ENCODE results near the gene FGFBP3. TPM values are rescaled to one million over a fixed set of nuclear protein-coding genes. Genes with fewer than 3 reads are reported as not detected.

FGFBP3 gene
- total and polyA plus RNA-seq, 2 experiments from 2014 or later: 65.7 to 73.9 TPM

DNA sequence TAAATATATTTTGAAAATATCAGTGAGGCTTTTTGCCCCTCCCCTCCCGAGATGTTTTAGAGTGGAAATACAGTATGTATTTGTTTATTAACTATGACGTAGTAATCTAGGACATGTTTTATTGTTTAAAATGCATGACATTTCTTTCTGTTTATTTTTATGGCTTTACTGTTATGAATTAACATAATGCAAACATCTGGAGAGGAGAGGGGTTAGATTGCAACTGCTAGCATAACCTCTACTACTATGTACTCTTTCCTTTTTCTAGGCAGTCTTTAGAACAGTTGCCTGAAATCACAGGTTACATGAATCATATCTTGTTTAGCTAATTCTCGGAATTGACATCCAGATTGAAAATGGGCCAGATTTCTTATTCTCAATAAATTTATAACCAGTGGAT, 21.7 kb upstream of the FGFBP3 start:
- H3K27me3 ChIP-seq (ENCODE audit: insufficient read depth): no peaks in the 10 kb centered on the region
- no peaks in the 10 kb centered on the region for H3F3A ChIP-seq (replicated peaks; ENCODE audit: low read depth)
- Mint-ChIP-seq H3K27ac (no peak overlapping the region), H3K9me3 (no peaks in the 10 kb centered on the region), H3K4me3 (no peak overlapping the region), H3K4me1 (peaks cover 6% of the 10 kb centered on the region; the same call in 2 of the 3 replicates), H3K27me3 (ENCODE audit: insufficient read depth, low read depth, poor library complexity) (peaks cover 3% of the 10 kb centered on the region), H3K36me3 (ENCODE audit: low read depth) (peaks cover 19% of the 10 kb centered on the region)
- no peaks in the 10 kb centered on the region for H3K4me1 ChIP-seq (ENCODE audit: insufficient read depth)
- H3K36me3 ChIP-seq (ENCODE audit: insufficient read depth): peaks cover 4% of the 10 kb centered on the region; the same call in 1 of the 2 replicates
- ATAC-seq: no peak
- H3K27ac ChIP-seq (ENCODE audit: low read depth): no peak overlapping the region
- no peak overlapping the region for H3K4me3 ChIP-seq
- H3K4me2 ChIP-seq: no peak overlapping the region
- TF ChIP-seq CREB1 (CRISPR knock-in tag; IDR thresholded peaks at IDR 0.05; ENCODE audit: low read depth) (no peak), EZH2phosphoT487 (IDR thresholded peaks at IDR 0.05; ENCODE audit: unreplicated experiment) (no peak), ZNF331 (CRISPR knock-in tag; IDR thresholded peaks at IDR 0.05; ENCODE audit: low read depth) (no peak), EZH2 (IDR thresholded peaks at IDR 0.05; ENCODE audit: low read depth, unreplicated experiment) (no peak), POLR2AphosphoS5 (IDR thresholded peaks at IDR 0.05; ENCODE audit: low read depth) (no peak), NANOG (IDR thresholded peaks at IDR 0.05; ENCODE audit: borderline replicate concordance) (no peak), ZNF114 (CRISPR knock-in tag; IDR thresholded peaks at IDR 0.05) (no peak), JUNB (IDR thresholded peaks at IDR 0.05; ENCODE audit: unreplicated experiment) (no peak), STAT1 (IDR thresholded peaks at IDR 0.05; ENCODE audit: unreplicated experiment) (no peak)
- TF ChIP-seq, protein P1, sequence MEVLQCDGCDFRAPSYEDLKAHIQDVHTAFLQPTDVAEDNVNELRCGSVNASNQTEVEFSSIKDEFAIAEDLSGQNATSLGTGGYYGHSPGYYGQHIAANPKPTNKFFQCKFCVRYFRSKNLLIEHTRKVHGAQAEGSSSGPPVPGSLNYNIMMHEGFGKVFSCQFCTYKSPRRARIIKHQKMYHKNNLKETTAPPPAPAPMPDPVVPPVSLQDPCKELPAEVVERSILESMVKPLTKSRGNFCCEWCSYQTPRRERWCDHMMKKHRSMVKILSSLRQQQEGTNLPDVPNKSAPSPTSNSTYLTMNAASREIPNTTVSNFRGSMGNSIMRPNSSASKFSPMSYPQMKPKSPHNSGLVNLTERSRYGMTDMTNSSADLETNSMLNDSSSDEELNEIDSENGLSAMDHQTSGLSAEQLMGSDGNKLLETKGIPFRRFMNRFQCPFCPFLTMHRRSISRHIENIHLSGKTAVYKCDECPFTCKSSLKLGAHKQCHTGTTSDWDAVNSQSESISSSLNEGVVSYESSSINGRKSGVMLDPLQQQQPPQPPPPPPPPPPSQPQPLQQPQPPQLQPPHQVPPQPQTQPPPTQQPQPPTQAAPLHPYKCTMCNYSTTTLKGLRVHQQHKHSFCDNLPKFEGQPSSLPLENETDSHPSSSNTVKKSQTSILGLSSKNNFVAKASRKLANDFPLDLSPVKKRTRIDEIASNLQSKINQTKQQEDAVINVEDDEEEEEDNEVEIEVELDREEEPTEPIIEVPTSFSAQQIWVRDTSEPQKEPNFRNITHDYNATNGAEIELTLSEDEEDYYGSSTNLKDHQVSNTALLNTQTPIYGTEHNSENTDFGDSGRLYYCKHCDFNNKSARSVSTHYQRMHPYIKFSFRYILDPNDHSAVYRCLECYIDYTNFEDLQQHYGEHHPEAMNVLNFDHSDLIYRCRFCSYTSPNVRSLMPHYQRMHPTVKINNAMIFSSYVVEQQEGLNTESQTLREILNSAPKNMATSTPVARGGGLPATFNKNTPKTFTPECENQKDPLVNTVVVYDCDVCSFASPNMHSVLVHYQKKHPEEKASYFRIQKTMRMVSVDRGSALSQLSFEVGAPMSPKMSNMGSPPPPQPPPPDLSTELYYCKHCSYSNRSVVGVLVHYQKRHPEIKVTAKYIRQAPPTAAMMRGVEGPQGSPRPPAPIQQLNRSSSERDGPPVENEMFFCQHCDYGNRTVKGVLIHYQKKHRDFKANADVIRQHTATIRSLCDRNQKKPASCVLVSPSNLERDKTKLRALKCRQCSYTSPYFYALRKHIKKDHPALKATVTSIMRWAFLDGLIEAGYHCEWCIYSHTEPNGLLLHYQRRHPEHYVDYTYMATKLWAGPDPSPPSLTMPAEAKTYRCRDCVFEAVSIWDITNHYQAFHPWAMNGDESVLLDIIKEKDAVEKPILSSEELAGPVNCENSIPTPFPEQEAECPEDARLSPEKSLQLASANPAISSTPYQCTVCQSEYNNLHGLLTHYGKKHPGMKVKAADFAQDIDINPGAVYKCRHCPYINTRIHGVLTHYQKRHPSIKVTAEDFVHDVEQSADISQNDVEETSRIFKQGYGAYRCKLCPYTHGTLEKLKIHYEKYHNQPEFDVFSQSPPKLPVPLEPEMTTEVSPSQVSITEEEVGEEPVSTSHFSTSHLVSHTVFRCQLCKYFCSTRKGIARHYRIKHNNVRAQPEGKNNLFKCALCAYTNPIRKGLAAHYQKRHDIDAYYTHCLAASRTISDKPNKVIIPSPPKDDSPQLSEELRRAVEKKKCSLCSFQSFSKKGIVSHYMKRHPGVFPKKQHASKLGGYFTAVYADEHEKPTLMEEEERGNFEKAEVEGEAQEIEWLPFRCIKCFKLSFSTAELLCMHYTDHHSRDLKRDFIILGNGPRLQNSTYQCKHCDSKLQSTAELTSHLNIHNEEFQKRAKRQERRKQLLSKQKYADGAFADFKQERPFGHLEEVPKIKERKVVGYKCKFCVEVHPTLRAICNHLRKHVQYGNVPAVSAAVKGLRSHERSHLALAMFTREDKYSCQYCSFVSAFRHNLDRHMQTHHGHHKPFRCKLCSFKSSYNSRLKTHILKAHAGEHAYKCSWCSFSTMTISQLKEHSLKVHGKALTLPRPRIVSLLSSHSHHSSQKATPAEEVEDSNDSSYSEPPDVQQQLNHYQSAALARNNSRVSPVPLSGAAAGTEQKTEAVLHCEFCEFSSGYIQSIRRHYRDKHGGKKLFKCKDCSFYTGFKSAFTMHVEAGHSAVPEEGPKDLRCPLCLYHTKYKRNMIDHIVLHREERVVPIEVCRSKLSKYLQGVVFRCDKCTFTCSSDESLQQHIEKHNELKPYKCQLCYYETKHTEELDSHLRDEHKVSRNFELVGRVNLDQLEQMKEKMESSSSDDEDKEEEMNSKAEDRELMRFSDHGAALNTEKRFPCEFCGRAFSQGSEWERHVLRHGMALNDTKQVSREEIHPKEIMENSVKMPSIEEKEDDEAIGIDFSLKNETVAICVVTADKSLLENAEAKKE (CRISPR knock-in tag; IDR thresholded peaks at IDR 0.05): no peak
- TF ChIP-seq, protein P2, sequence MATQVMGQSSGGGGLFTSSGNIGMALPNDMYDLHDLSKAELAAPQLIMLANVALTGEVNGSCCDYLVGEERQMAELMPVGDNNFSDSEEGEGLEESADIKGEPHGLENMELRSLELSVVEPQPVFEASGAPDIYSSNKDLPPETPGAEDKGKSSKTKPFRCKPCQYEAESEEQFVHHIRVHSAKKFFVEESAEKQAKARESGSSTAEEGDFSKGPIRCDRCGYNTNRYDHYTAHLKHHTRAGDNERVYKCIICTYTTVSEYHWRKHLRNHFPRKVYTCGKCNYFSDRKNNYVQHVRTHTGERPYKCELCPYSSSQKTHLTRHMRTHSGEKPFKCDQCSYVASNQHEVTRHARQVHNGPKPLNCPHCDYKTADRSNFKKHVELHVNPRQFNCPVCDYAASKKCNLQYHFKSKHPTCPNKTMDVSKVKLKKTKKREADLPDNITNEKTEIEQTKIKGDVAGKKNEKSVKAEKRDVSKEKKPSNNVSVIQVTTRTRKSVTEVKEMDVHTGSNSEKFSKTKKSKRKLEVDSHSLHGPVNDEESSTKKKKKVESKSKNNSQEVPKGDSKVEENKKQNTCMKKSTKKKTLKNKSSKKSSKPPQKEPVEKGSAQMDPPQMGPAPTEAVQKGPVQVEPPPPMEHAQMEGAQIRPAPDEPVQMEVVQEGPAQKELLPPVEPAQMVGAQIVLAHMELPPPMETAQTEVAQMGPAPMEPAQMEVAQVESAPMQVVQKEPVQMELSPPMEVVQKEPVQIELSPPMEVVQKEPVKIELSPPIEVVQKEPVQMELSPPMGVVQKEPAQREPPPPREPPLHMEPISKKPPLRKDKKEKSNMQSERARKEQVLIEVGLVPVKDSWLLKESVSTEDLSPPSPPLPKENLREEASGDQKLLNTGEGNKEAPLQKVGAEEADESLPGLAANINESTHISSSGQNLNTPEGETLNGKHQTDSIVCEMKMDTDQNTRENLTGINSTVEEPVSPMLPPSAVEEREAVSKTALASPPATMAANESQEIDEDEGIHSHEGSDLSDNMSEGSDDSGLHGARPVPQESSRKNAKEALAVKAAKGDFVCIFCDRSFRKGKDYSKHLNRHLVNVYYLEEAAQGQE (IDR thresholded peaks at IDR 0.05; ENCODE audit: unreplicated experiment): no peak
- TF ChIP-seq, protein P3, sequence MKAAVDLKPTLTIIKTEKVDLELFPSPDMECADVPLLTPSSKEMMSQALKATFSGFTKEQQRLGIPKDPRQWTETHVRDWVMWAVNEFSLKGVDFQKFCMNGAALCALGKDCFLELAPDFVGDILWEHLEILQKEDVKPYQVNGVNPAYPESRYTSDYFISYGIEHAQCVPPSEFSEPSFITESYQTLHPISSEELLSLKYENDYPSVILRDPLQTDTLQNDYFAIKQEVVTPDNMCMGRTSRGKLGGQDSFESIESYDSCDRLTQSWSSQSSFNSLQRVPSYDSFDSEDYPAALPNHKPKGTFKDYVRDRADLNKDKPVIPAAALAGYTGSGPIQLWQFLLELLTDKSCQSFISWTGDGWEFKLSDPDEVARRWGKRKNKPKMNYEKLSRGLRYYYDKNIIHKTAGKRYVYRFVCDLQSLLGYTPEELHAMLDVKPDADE (IDR thresholded peaks at IDR 0.05): no peak
- TF ChIP-seq, protein P4, sequence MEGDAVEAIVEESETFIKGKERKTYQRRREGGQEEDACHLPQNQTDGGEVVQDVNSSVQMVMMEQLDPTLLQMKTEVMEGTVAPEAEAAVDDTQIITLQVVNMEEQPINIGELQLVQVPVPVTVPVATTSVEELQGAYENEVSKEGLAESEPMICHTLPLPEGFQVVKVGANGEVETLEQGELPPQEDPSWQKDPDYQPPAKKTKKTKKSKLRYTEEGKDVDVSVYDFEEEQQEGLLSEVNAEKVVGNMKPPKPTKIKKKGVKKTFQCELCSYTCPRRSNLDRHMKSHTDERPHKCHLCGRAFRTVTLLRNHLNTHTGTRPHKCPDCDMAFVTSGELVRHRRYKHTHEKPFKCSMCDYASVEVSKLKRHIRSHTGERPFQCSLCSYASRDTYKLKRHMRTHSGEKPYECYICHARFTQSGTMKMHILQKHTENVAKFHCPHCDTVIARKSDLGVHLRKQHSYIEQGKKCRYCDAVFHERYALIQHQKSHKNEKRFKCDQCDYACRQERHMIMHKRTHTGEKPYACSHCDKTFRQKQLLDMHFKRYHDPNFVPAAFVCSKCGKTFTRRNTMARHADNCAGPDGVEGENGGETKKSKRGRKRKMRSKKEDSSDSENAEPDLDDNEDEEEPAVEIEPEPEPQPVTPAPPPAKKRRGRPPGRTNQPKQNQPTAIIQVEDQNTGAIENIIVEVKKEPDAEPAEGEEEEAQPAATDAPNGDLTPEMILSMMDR (conservative IDR thresholded peaks at IDR 0.05; ENCODE audit: low read depth in 2 of 2): no peak
- no peaks in the 10 kb centered on the region for H3K9me2 ChIP-seq (ENCODE audit: insufficient read depth)
- DNase-seq (ENCODE audit: low spot score): no peak
- peaks cover 100% of the 10 kb centered on the region for H3K79me2 ChIP-seq (replicated peaks; ENCODE audit: insufficient read depth)
- no peak overlapping the region for H2AFZ ChIP-seq
- H4K20me1 ChIP-seq (replicated peaks; ENCODE audit: insufficient read depth): peaks cover 66% of the 10 kb centered on the region

Data from GM23338 (cell line).